ENCODE data around the gene CAPS.

GRCh38 chr19:5914358-5914774 is 312 bp downstream of the CAPS start:
- TF ChIP-seq POLR2A (IDR thresholded peaks at IDR 0.05) (no peak), POLR2AphosphoS5 (IDR thresholded peaks at IDR 0.05) (no peak), CTCF (IDR thresholded peaks at IDR 0.05) (no peak)
